OCI-LY7 (cell line): Measurements from ENCODE around the gene THAP12. TPM values are rescaled to one million over a fixed set of nuclear protein-coding genes. Genes with fewer than 3 reads are reported as not detected.

Source experiments
- BruUV-seq: library from RNA; stranded (reverse); fragments of 400-500 nt; replicated peaks from 2 replicates; lab custom pipeline; 2021; lab: Mats Ljungman, UMichigan
- CTCF ChIA-PET: fragments of 300-600 bp; sonication (Branson Sonifier 250); formaldehyde crosslinking; loops from one replicate; lab custom pipeline; 2022; ENCODE audit warnings: antibody characterized with exemption; ENCODE audit not compliant: unreplicated experiment; lab: Charles Lee
- POLR2A ChIA-PET: fragments of 300-600 bp; sonication (Branson Sonifier 250); formaldehyde crosslinking; loops from one replicate; lab custom pipeline; 2022; ENCODE audit warnings: antibody characterized with exemption; lab: Charles Lee
- DNase-seq: peaks from one replicate; pipeline ENCODE4 v3.0.0-alpha.2; 2015; ENCODE audit warnings: low spot score
- H2AFZ ChIP-seq: fragments of 200-600 bp; sonication (generic), shearing (Covaris generic); 2 replicates; pipeline ENCODE4 v1.6.1; 2014; ENCODE audit warnings: mild to moderate bottlenecking, antibody characterized with exemption, low read length, moderate library complexity
- H3K27ac ChIP-seq: fragments of 200-600 bp; sonication (generic); 2 replicates; pipeline ENCODE4 v1.5.1; 2014; ENCODE audit warnings: mixed run types, low read depth, mild to moderate bottlenecking, moderate library complexity, low read length, inconsistent platforms; ENCODE audit not compliant: poor library complexity, severe bottlenecking
- H3K36me3 ChIP-seq: fragments of 200-600 bp; sonication (generic); 2 replicates; pipeline ENCODE4 v1.6.1; 2014; ENCODE audit warnings: mild to moderate bottlenecking, antibody characterized with exemption, low read length, moderate library complexity, mixed read lengths; ENCODE audit not compliant: insufficient read depth
- H3K4me1 ChIP-seq: fragments of 200-600 bp; sonication (generic); 2 replicates; pipeline ENCODE4 v1.5.1; 2014; ENCODE audit warnings: mild to moderate bottlenecking, low read length; ENCODE audit not compliant: insufficient read depth, poor library complexity, severe bottlenecking
- H3K4me2 ChIP-seq: fragments of 200-600 bp; sonication (generic); 2 replicates; pipeline ENCODE4 v1.6.1; 2014; ENCODE audit warnings: mild to moderate bottlenecking, low read length
- H3K4me3 ChIP-seq: fragments of 200-600 bp; sonication (generic); 2 replicates; pipeline ENCODE4 v1.5.1; 2014; ENCODE audit warnings: mild to moderate bottlenecking, low read depth, low read length; ENCODE audit not compliant: poor library complexity, severe bottlenecking
- H3K79me2 ChIP-seq: fragments of 200-600 bp; sonication (generic); 2 replicates; pipeline ENCODE4 v1.6.1; 2016; ENCODE audit warnings: low read depth, mild to moderate bottlenecking, low read length, moderate library complexity, mixed read lengths; ENCODE audit not compliant: insufficient read depth
- H3K9me2 ChIP-seq: fragments of 200-600 bp; sonication (generic); 2 replicates; pipeline ENCODE4 v1.6.1; 2016; ENCODE audit warnings: mild to moderate bottlenecking, low read length, mixed read lengths; ENCODE audit not compliant: insufficient read depth
- H3K9me3 ChIP-seq: fragments of 200-600 bp; sonication (generic); 2 replicates; pipeline ENCODE4 v1.6.1; 2014; ENCODE audit warnings: mild to moderate bottlenecking, mixed run types, low read length, mixed read lengths
- H4K20me1 ChIP-seq: fragments of 200-600 bp; sonication (generic); 2 replicates; pipeline ENCODE4 v1.6.1; 2014; ENCODE audit warnings: mild to moderate bottlenecking, antibody characterized with exemption, low read length, moderate library complexity, mixed read lengths; ENCODE audit not compliant: insufficient read depth
- EZH2phosphoT487 ChIP-seq: fragments of 200-600 bp; sonication (generic); IDR thresholded peaks from 2 replicates; pipeline ENCODE4 v1.6.1; 2018; ENCODE audit warnings: low read depth, borderline replicate concordance, mild to moderate bottlenecking, mixed run types, antibody characterized with exemption, low read length, moderate library complexity, mixed read lengths
- intact Hi-C: fragments of 100-400 bp; cut with micrococcal nuclease; formaldehyde crosslinking; loops from one replicate; pipeline ENCODE4 v1.10.0; 2022; ENCODE audit not compliant: unreplicated experiment
- total RNA-seq, 2 experiments: library from RNA; depleted of rRNA in 1 of 2; stranded (reverse); fragments of >200 nt in 1 of 2; shearing (Covaris generic) in 1 of 2; gene quantifications; 2 replicates each; pipeline ENCODE4 v1.2.3, GENCODE V29; 2014 to 2022
- TF ChIP-seq, protein P1 (sequence below): fragments of 200-600 bp; sonication (generic); conservative IDR thresholded peaks from 2 replicates; pipeline ENCODE4 v1.5.1; 2014; ENCODE audit warnings: mild to moderate bottlenecking, antibody characterized with exemption, low read length, moderate library complexity, mixed read lengths

THAP12 gene
- total RNA-seq, 2 experiments from 2014 or later: 55.7 to 74.7 TPM

DNA sequence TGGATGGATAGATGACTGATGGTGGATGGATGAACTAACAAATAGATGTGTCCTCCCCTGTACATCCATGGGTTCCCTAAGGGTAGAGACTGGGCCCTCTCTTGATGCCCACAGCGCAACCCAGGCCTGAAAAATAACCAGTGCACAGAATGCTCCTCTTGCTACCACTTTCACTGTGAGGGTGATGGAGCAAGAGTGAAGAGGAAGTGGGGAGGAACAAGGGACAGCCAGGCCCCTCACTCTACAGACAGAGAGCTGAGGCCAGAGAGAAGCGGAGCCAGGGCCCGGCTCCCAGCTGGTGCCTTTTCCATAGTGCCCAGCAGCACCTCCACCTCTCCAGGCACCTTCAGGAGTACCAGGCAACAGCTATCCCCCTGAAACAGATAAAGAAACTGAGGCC lies 67.7 kb downstream of the THAP12 start:
- intact Hi-C loops: no loop called here
- Histone ChIP-seq H2AFZ (no peak overlapping the region), H3K4me1 (no peaks in the 10 kb centered on the region), H3K27ac (no peak overlapping the region), H3K9me2 (no peaks in the 10 kb centered on the region), H3K4me3 (no peak overlapping the region), H3K9me3 (no peaks in the 10 kb centered on the region), H3K79me2 (no peaks in the 10 kb centered on the region), H3K4me2 (no peak overlapping the region), H3K36me3 (no peaks in the 10 kb centered on the region), H4K20me1 (no peaks in the 10 kb centered on the region)
- TF ChIP-seq EZH2phosphoT487: no peak
- TF ChIP-seq, protein P1, sequence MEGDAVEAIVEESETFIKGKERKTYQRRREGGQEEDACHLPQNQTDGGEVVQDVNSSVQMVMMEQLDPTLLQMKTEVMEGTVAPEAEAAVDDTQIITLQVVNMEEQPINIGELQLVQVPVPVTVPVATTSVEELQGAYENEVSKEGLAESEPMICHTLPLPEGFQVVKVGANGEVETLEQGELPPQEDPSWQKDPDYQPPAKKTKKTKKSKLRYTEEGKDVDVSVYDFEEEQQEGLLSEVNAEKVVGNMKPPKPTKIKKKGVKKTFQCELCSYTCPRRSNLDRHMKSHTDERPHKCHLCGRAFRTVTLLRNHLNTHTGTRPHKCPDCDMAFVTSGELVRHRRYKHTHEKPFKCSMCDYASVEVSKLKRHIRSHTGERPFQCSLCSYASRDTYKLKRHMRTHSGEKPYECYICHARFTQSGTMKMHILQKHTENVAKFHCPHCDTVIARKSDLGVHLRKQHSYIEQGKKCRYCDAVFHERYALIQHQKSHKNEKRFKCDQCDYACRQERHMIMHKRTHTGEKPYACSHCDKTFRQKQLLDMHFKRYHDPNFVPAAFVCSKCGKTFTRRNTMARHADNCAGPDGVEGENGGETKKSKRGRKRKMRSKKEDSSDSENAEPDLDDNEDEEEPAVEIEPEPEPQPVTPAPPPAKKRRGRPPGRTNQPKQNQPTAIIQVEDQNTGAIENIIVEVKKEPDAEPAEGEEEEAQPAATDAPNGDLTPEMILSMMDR: no peak
- CTCF ChIA-PET: no interaction called here
- no TSS peak for BruUV-seq
- POLR2A ChIA-PET: interaction anchor here (0.5 to 0.6 kb wide), 2 partner anchors 9 to 76 kb away, joined by 3 read pairs; no protein-coding TSS in a partner anchor
- no peak for DNase-seq

DNA sequence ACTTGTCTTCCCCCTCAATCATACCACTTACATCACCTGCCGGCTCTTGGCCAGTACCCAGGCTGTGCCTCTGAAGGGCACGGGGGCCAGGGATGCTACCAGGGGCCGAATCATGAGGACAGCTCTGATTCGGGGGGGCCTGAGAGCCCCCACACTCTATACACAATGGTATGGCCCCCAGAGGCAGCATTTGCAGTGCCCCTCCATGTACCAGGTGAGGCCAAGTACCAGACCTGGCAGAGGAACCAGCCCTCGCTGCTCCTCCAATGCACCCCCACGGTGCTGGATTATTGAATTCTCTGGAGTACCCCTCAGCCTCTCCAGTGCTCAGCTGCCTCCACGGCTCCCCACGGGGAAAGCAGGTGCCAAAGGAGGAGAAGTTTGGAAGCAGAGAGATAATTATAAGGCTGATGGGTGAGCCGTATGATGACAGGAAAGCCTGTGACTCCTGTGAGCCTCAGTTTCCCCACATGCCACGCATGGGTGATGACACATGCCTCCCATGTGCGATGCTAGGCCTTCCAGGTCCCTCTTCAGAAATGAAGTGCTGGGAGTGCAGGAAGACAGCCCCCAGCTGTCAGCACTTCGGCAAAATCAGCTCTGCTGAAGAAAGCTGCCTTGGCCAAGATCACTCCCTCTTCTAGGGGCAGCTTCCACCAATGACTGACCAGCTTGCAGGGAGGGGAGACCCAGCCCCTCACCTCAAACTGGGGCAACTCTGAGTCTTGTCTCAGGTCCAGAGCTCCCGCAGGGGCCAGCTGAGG lies 69.9 kb downstream of the THAP12 start:
- no peak overlapping the region for H3K4me3 ChIP-seq
- no peak overlapping the region for H3K27ac ChIP-seq
- no peak for DNase-seq
- no peaks in the 10 kb centered on the region for H4K20me1 ChIP-seq
- H3K9me2 ChIP-seq: no peaks in the 10 kb centered on the region
- H3K36me3 ChIP-seq: no peaks in the 10 kb centered on the region
- ChIA-PET POLR2A (interaction anchor here (1.1 kb wide), 1 partner anchor 13 kb away, joined by 3 read pairs; no protein-coding TSS in a partner anchor), CTCF (no interaction called here)
- intact Hi-C loops: no loop called here
- no TSS peak for BruUV-seq
- H3K4me1 ChIP-seq: no peaks in the 10 kb centered on the region
- H3K79me2 ChIP-seq: no peaks in the 10 kb centered on the region
- TF ChIP-seq, protein P1: no peak
- TF ChIP-seq EZH2phosphoT487: no peak
- H3K9me3 ChIP-seq: no peaks in the 10 kb centered on the region
- H2AFZ ChIP-seq: no peak overlapping the region
- no peak overlapping the region for H3K4me2 ChIP-seq
